OCI-LY3 (cell line): ENCODE measurements around the gene TNS3.

Experiments
- H2AFZ ChIP-seq: fragments of 200-600, 300-600 bp; shearing (Covaris generic); 2 replicates; pipeline ENCODE4 v1.6.0; 2014; ENCODE audit warnings: antibody characterized with exemption, low read depth, low read length
- H3K27ac ChIP-seq: fragments of 200-600, 300-600 bp; sonication (generic); 2 replicates; pipeline ENCODE4 v1.5.1; 2014; ENCODE audit warnings: mild to moderate bottlenecking, low read length, moderate library complexity, mixed read lengths
- H3K27me3 ChIP-seq: fragments of 200-600, 300-600 bp; sonication (generic); 2 replicates; pipeline ENCODE4 v1.6.1; 2014; ENCODE audit warnings: low read depth, low read length, mixed read lengths
- H3K36me3 ChIP-seq: fragments of 200-600, 300-600 bp; sonication (generic); replicated peaks from 2 replicates; pipeline ENCODE3; 2014; ENCODE audit warnings: low read depth, low read length, mixed read lengths
- H3K4me1 ChIP-seq: fragments of 300-600, 200-600 bp; sonication (generic); 2 replicates; pipeline ENCODE4 v1.6.1; 2014; ENCODE audit warnings: low read length, mixed read lengths
- H3K4me2 ChIP-seq: fragments of 200-600, 300-600 bp; sonication (generic); 2 replicates; pipeline ENCODE4 v1.6.1; 2014; ENCODE audit warnings: low read length, mixed read lengths
- H3K4me3 ChIP-seq: fragments of 300-600, 200-600 bp; sonication (generic); 2 replicates; pipeline ENCODE4 v1.5.1; 2014; ENCODE audit warnings: antibody characterized with exemption, mild to moderate bottlenecking, low read length, moderate library complexity
- H3K79me2 ChIP-seq: fragments of 300-600, 200-600 bp; shearing (Covaris generic); 2 replicates; pipeline ENCODE4 v1.6.1; 2014; ENCODE audit warnings: mild to moderate bottlenecking, low read length, mixed read lengths
- H3K9ac ChIP-seq: fragments of 300-600, 200-600 bp; shearing (Covaris generic); 2 replicates; pipeline ENCODE4 v1.6.0; 2014; ENCODE audit warnings: mild to moderate bottlenecking, low read length, moderate library complexity
- H3K9me3 ChIP-seq: fragments of 200-600, 300-600 bp; shearing (Covaris generic); 2 replicates; pipeline ENCODE4 v1.6.1; 2014; ENCODE audit warnings: low read length, mixed read lengths; ENCODE audit not compliant: insufficient read depth
- H4K20me1 ChIP-seq: fragments of 200-600, 300-600 bp; sonication (generic); 2 replicates; pipeline ENCODE4 v1.6.1; 2016; ENCODE audit warnings: low read length, mixed read lengths; ENCODE audit not compliant: insufficient read depth
- EZH2phosphoT487 ChIP-seq: fragments of 200-600 bp; shearing (Covaris generic); IDR thresholded peaks from 2 replicates; pipeline ENCODE4 v1.6.1; 2018; ENCODE audit warnings: antibody characterized with exemption, mixed run types, low read depth
- TF ChIP-seq, protein P1 (sequence below): fragments of 200-600, 300-600 bp; sonication (generic); IDR thresholded peaks from 2 replicates; pipeline ENCODE4 v1.5.1; 2014; ENCODE audit warnings: antibody characterized with exemption, low read length, low read depth

Gene TNS3

DNA sequence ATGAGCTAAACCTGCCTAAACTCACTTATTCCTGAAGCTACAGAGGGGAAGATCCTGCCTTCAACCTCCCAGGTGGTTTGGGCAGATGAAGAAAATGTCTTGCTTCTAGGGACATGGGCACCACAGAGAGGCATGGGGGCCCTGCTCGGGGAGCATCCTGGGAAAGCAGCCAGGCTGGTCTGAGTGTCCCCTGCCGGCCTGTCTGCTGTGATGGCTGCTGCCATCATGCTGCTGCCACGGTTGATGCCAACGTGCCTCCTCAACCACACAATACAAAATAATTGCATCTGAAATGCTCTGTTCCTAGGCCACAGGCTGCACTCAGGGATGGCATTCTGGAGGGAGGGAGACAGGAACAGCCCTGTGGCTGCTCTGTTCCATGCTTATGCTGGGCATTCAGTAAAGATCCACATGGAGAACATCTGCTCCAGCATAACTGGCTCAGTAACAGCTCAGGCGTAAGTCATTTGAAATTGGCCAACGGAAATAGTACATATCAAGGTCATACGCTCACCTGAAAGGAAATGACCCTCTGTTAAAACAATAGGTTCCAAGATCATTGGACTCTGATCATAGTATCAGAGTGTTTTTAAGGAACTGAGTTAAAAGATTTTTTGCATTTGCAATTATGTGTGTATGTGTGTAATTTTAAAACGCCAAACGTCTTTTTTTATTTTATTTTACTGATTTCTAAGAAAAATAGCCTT is 299.0 kb downstream of the TNS3 start:
- Histone ChIP-seq H3K9me3 (no peaks in the 10 kb centered on the region), H3K27ac (no peak overlapping the region), H3K4me2 (no peak overlapping the region), H3K36me3 (no peaks in the 10 kb centered on the region), H3K4me3 (no peak overlapping the region), H3K27me3 (no peaks in the 10 kb centered on the region), H2AFZ (no peak overlapping the region), H3K9ac (no peak overlapping the region), H4K20me1 (no peaks in the 10 kb centered on the region), H3K79me2 (no peaks in the 10 kb centered on the region), H3K4me1 (no peaks in the 10 kb centered on the region)
- TF ChIP-seq, protein P1, sequence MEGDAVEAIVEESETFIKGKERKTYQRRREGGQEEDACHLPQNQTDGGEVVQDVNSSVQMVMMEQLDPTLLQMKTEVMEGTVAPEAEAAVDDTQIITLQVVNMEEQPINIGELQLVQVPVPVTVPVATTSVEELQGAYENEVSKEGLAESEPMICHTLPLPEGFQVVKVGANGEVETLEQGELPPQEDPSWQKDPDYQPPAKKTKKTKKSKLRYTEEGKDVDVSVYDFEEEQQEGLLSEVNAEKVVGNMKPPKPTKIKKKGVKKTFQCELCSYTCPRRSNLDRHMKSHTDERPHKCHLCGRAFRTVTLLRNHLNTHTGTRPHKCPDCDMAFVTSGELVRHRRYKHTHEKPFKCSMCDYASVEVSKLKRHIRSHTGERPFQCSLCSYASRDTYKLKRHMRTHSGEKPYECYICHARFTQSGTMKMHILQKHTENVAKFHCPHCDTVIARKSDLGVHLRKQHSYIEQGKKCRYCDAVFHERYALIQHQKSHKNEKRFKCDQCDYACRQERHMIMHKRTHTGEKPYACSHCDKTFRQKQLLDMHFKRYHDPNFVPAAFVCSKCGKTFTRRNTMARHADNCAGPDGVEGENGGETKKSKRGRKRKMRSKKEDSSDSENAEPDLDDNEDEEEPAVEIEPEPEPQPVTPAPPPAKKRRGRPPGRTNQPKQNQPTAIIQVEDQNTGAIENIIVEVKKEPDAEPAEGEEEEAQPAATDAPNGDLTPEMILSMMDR = no peak
- no peak for TF ChIP-seq EZH2phosphoT487

DNA sequence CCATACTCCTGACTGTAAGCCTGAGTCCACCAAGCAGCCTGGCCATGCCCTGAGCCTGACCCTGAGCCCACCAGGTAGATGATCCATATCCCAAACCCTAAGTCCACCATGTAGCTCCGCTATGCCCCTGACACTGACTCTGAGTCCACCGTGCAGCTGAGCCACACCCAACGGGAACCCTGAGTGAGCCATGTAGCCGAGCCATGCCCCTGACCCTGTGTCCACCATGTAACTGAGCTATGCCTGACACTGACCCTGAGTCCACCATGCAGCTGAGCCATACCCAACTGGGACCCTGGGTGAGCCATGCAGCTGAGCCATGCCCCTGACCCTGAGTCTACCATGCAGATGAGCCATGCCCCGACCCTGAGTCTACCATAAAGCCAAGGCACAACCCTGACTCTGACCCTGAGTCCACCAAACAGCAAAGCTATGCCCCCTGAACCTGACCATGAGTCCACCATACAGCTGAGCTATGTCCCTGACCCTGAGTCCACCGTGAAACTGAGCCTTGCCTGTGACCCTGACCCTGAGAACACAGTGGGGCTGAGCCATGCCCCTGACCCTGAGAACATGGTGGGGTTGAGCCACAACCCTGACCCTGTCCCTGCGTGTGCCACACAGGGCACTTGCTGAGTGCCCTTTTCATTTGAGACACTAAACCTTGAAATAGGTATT is 299.8 kb downstream of the TNS3 start:
- Histone ChIP-seq H3K4me3 (no peak overlapping the region), H3K9ac (no peak overlapping the region), H3K27ac (no peak overlapping the region), H2AFZ (no peak overlapping the region), H3K9me3 (no peaks in the 10 kb centered on the region), H4K20me1 (no peaks in the 10 kb centered on the region), H3K36me3 (no peaks in the 10 kb centered on the region), H3K79me2 (no peaks in the 10 kb centered on the region), H3K4me2 (no peak overlapping the region), H3K27me3 (no peaks in the 10 kb centered on the region), H3K4me1 (no peaks in the 10 kb centered on the region)
- TF ChIP-seq, protein P1 = no peak
- TF ChIP-seq EZH2phosphoT487 = no peak

DNA sequence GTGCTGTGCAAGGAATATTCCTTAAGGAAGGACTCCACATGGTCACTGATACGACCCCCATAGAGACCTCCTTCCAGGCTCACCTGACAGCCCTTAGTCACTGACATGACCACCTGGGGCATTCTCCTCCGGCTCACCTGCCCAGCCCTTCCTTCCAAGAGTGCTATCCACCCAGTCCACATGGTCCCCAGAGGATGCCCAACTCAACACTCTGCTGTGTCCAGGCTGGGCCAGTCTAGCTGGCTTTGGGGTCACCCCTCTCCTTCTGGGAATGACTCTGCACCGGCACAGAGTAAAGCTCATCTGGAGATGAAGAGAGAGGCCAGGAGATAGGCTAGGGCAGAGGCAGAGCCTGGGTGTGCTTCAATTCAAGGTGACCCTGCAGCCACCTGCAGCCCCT is 300.8 kb downstream of the TNS3 start:
- Histone ChIP-seq H3K9me3 (no peaks in the 10 kb centered on the region), H3K79me2 (no peaks in the 10 kb centered on the region), H3K27me3 (no peaks in the 10 kb centered on the region), H3K4me2 (no peak overlapping the region), H2AFZ (no peak overlapping the region), H3K4me3 (no peak overlapping the region), H3K36me3 (no peaks in the 10 kb centered on the region), H3K9ac (no peak overlapping the region), H3K27ac (no peak overlapping the region), H4K20me1 (no peaks in the 10 kb centered on the region), H3K4me1 (no peaks in the 10 kb centered on the region)
- TF ChIP-seq, protein P1 = no peak
- no peak for TF ChIP-seq EZH2phosphoT487

DNA sequence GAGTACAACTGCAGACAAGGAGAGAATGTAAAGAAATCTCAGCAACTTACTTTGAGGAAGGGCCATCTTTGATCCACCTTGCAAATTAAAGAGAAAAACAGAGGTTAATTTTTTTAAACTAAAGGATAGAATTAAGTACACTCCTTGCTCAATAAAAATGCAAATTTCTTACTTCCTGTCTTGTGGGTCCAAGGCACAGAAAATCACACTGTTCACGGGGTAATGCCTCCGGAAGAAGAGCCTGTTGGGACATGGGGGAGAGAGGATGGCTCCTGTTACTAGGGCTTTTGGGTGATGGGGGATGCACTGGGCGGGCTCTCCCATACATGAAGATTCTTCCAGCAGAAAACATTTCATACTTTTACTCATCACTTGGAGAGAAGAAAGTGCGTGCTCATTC is 301.8 kb downstream of the TNS3 start:
- no peak for TF ChIP-seq EZH2phosphoT487
- TF ChIP-seq, protein P1 = no peak

More for the DNA sequence above, 301.8 kb downstream of the TNS3 start:
- Histone ChIP-seq H2AFZ (no peak overlapping the region), H3K36me3 (no peaks in the 10 kb centered on the region), H3K9me3 (no peaks in the 10 kb centered on the region), H3K4me2 (no peak overlapping the region), H3K4me3 (no peak overlapping the region), H3K4me1 (no peaks in the 10 kb centered on the region), H3K27ac (no peak overlapping the region), H3K27me3 (no peaks in the 10 kb centered on the region), H3K9ac (no peak overlapping the region), H4K20me1 (no peaks in the 10 kb centered on the region), H3K79me2 (no peaks in the 10 kb centered on the region)
